HG03432 (cell line): ENCODE data around the gene ASPSCR1.
"Not testable (repeated sequence)": the region's sequence is repeated elsewhere in the genome, so short reads cannot be mapped to it uniquely, and the experiment has no call there.

ENCODE experiments used
- ATAC-seq: cut with Tn5 transposase; IDR thresholded peaks from one replicate; pipeline ENCODE4 v1.9.1; 2021; ENCODE audit warnings: mild to moderate bottlenecking, moderate library complexity; ENCODE audit not compliant: unreplicated experiment

ASPSCR1 gene

GRCh38 chr17:82037092-82037888 is 59.9 kb downstream of the ASPSCR1 start, which contains the start of gene DCXR:
TSS of gene DCXR (minus strand) at chr17:82037697. CDS start at chr17:82037682, 15 bp downstream.
- peak; percentile 86 for ATAC-seq

GRCh38 chr17:82037889-82038195 is 60.4 kb downstream of the ASPSCR1 start:
- ATAC-seq, result no peak

GRCh38 chr17:82038796-82039409 is 61.5 kb downstream of the ASPSCR1 start:
- not testable (repeated sequence) for ATAC-seq

GRCh38 chr17:82039695-82040299 is 62.4 kb downstream of the ASPSCR1 start:
- no peak for ATAC-seq

- no peak for ATAC-seq
Observed at GRCh38 chr17:82041144-82041814, 63.9 kb downstream of the ASPSCR1 start.

- ATAC-seq, result no peak
Observed at GRCh38 chr17:82042649-82043048, 65.2 kb downstream of the ASPSCR1 start.

- ATAC-seq, result no peak
Observed at GRCh38 chr17:82043507-82043906, 66.1 kb downstream of the ASPSCR1 start.

- no peak for ATAC-seq
Observed at GRCh38 chr17:82045936-82046484, 68.6 kb downstream of the ASPSCR1 start.

GRCh38 chr17:82046903-82047302 is 69.5 kb downstream of the ASPSCR1 start:
- no peak for ATAC-seq

GRCh38 chr17:82047379-82047778 is 70.0 kb downstream of the ASPSCR1 start:
- no peak for ATAC-seq

GRCh38 chr17:82047914-82048570 is 70.6 kb downstream of the ASPSCR1 start:
- no peak for ATAC-seq

GRCh38 chr17:82048571-82048971 is 71.1 kb downstream of the ASPSCR1 start:
- ATAC-seq, result no peak

GRCh38 chr17:82049106-82049505 is 71.7 kb downstream of the ASPSCR1 start:
- no peak for ATAC-seq

- ATAC-seq, result no peak
Observed at GRCh38 chr17:82049521-82049971, 72.1 kb downstream of the ASPSCR1 start.

GRCh38 chr17:82050152-82050760 is 72.8 kb downstream of the ASPSCR1 start:
- no peak for ATAC-seq

GRCh38 chr17:82050761-82051641 is 73.6 kb downstream of the ASPSCR1 start:
- ATAC-seq, result no peak

- no peak for ATAC-seq
Observed at GRCh38 chr17:82051776-82052637, 74.6 kb downstream of the ASPSCR1 start, which contains the start of the genes GPS1 and RFNG. TSS of gene GPS1 (plus strand) at chr17:82051898. CDS start at chr17:82051932, 34 bp downstream. TSS of gene RFNG (minus strand) at chr17:82051811. CDS start at chr17:82051766, 45 bp downstream.

GRCh38 chr17:82052638-82053059 is 75.2 kb downstream of the ASPSCR1 start:
- ATAC-seq, result no peak
